ENCODE results near the gene ANKRD12. TPM values are rescaled to one million over a fixed set of nuclear protein-coding genes. Genes with fewer than 3 reads are reported as not detected.
A peak's percentile ranks its signal among the peaks of the same experiment; 100 is the strongest.
"Not testable (repeated sequence)": the region's sequence is repeated elsewhere in the genome, so short reads cannot be mapped to it uniquely, and the experiment has no call there.

Gene ANKRD12
- polyA plus RNA-seq (2013, experiment 1 of 2) = 17.0 TPM
- 15.5 TPM for polyA plus RNA-seq (2013, experiment 2 of 2)

- Histone ChIP-seq H3K27ac (ENCODE audit: low read depth, low read length, severe bottlenecking) (peak within 1 kb of the TSS; percentile 95), H3K4me3 (ENCODE audit: extremely low read depth, insufficient read depth, low read length, poor library complexity, severe bottlenecking) (peak within 1 kb of the TSS; percentile 71), H3K9me3 (ENCODE audit: control insufficient read depth, low read length) (no peaks in the 10 kb centered on the region), H3K4me1 (ENCODE audit: control insufficient read depth, insufficient read depth, low read length, poor library complexity, severe bottlenecking) (no peaks in the 10 kb centered on the region), H3K36me3 (ENCODE audit: control insufficient read depth, insufficient read depth, low read length) (peaks cover 23% of the 10 kb centered on the region)
- 0 to 1% methylated on average over 66 to 72 of the region's 95 CpGs for WGBS, 2 experiments (ENCODE audit: insufficient coverage in 2 of 2)
Observed at GRCh38 chr18:9136315-9137155, at the start of gene ANKRD12. ANKRD12 (plus strand) TSS chr18:9136781; CDS start chr18:9182433, 45,652 bp downstream.

- Histone ChIP-seq H3K36me3 (ENCODE audit: control insufficient read depth, insufficient read depth, low read length) (no peaks in the 10 kb centered on the region), H3K4me3 (ENCODE audit: extremely low read depth, insufficient read depth, low read length, poor library complexity, severe bottlenecking) (no peak overlapping the region), H3K9me3 (ENCODE audit: control insufficient read depth, low read length) (no peaks in the 10 kb centered on the region), H3K27ac (ENCODE audit: low read depth, low read length, severe bottlenecking) (no peak overlapping the region), H3K4me1 (ENCODE audit: control insufficient read depth, insufficient read depth, low read length, poor library complexity, severe bottlenecking) (no peaks in the 10 kb centered on the region)
- WGBS, 2 experiments (ENCODE audit: insufficient coverage in 2 of 2) = 82% methylated on average over 2 of the region's 2 CpGs; no CpG with 5 or more reads in 1 of the 2 experiments
Observed at GRCh38 chr18:9087144-9087543, 49.4 kb upstream of the ANKRD12 start.

GRCh38 chr18:9088252-9088651 is 48.3 kb upstream of the ANKRD12 start:
- no peaks in the 10 kb centered on the region for H3K9me3 ChIP-seq (ENCODE audit: control insufficient read depth, low read length)
- H3K4me3 ChIP-seq (ENCODE audit: extremely low read depth, insufficient read depth, low read length, poor library complexity, severe bottlenecking) = no peak overlapping the region
- WGBS, 2 experiments (ENCODE audit: insufficient coverage in 2 of 2) = 96% methylated on average over 3 of the region's 5 CpGs
- H3K4me1 ChIP-seq (ENCODE audit: control insufficient read depth, insufficient read depth, low read length, poor library complexity, severe bottlenecking) = no peaks in the 10 kb centered on the region
- H3K36me3 ChIP-seq (ENCODE audit: control insufficient read depth, insufficient read depth, low read length) = no peaks in the 10 kb centered on the region
- no peak overlapping the region for H3K27ac ChIP-seq (ENCODE audit: low read depth, low read length, severe bottlenecking)

- not testable (repeated sequence) for H3K27ac ChIP-seq (ENCODE audit: low read depth, low read length, severe bottlenecking); H3K36me3 ChIP-seq (ENCODE audit: control insufficient read depth, insufficient read depth, low read length); H3K9me3 ChIP-seq (ENCODE audit: control insufficient read depth, low read length); H3K4me1 ChIP-seq (ENCODE audit: control insufficient read depth, insufficient read depth, low read length, poor library complexity, severe bottlenecking); H3K4me3 ChIP-seq (ENCODE audit: extremely low read depth, insufficient read depth, low read length, poor library complexity, severe bottlenecking)
- WGBS, 2 experiments (ENCODE audit: insufficient coverage in 2 of 2) = no CpG with 5 or more reads among the region's 2 CpGs
Observed at GRCh38 chr18:9088727-9089126, 47.9 kb upstream of the ANKRD12 start.

GRCh38 chr18:9090578-9090977 is 46.0 kb upstream of the ANKRD12 start:
- Histone ChIP-seq H3K27ac (ENCODE audit: low read depth, low read length, severe bottlenecking) (no peak overlapping the region), H3K36me3 (ENCODE audit: control insufficient read depth, insufficient read depth, low read length) (no peaks in the 10 kb centered on the region), H3K4me3 (ENCODE audit: extremely low read depth, insufficient read depth, low read length, poor library complexity, severe bottlenecking) (no peak overlapping the region), H3K4me1 (ENCODE audit: control insufficient read depth, insufficient read depth, low read length, poor library complexity, severe bottlenecking) (peaks cover 12% of the 10 kb centered on the region), H3K9me3 (ENCODE audit: control insufficient read depth, low read length) (no peaks in the 10 kb centered on the region)
- WGBS, 2 experiments (ENCODE audit: insufficient coverage in 2 of 2) = 89 to 93% methylated on average over 4 to 5 of the region's 5 CpGs

GRCh38 chr18:9091066-9091476 is 45.5 kb upstream of the ANKRD12 start:
- Histone ChIP-seq H3K9me3 (ENCODE audit: control insufficient read depth, low read length) (no peaks in the 10 kb centered on the region), H3K4me1 (ENCODE audit: control insufficient read depth, insufficient read depth, low read length, poor library complexity, severe bottlenecking) (peaks cover 12% of the 10 kb centered on the region), H3K36me3 (ENCODE audit: control insufficient read depth, insufficient read depth, low read length) (no peaks in the 10 kb centered on the region), H3K27ac (ENCODE audit: low read depth, low read length, severe bottlenecking) (no peak overlapping the region), H3K4me3 (ENCODE audit: extremely low read depth, insufficient read depth, low read length, poor library complexity, severe bottlenecking) (no peak overlapping the region)
- WGBS, 2 experiments (ENCODE audit: insufficient coverage in 2 of 2) = 100% methylated on average over 1 to 2 of the region's 4 CpGs

- WGBS, 2 experiments (ENCODE audit: insufficient coverage in 2 of 2) = 100% methylated on average over 2 of the region's 2 CpGs
- Histone ChIP-seq H3K4me1 (ENCODE audit: control insufficient read depth, insufficient read depth, low read length, poor library complexity, severe bottlenecking) (peaks cover 12% of the 10 kb centered on the region), H3K9me3 (ENCODE audit: control insufficient read depth, low read length) (no peaks in the 10 kb centered on the region), H3K4me3 (ENCODE audit: extremely low read depth, insufficient read depth, low read length, poor library complexity, severe bottlenecking) (no peak overlapping the region), H3K27ac (ENCODE audit: low read depth, low read length, severe bottlenecking) (no peak overlapping the region), H3K36me3 (ENCODE audit: control insufficient read depth, insufficient read depth, low read length) (no peaks in the 10 kb centered on the region)
Observed at GRCh38 chr18:9092665-9093064, 43.9 kb upstream of the ANKRD12 start.

- no CpG with 5 or more reads among the region's 3 CpGs for WGBS, 2 experiments (ENCODE audit: insufficient coverage in 2 of 2)
- not testable (repeated sequence) for H3K9me3 ChIP-seq (ENCODE audit: control insufficient read depth, low read length); H3K4me3 ChIP-seq (ENCODE audit: extremely low read depth, insufficient read depth, low read length, poor library complexity, severe bottlenecking); H3K36me3 ChIP-seq (ENCODE audit: control insufficient read depth, insufficient read depth, low read length); H3K27ac ChIP-seq (ENCODE audit: low read depth, low read length, severe bottlenecking)
- peaks cover 12% of the 10 kb centered on the region for H3K4me1 ChIP-seq (ENCODE audit: control insufficient read depth, insufficient read depth, low read length, poor library complexity, severe bottlenecking)
Observed at GRCh38 chr18:9093109-9093508, 43.5 kb upstream of the ANKRD12 start.

GRCh38 chr18:9094307-9095226 is 42.0 kb upstream of the ANKRD12 start:
- Histone ChIP-seq H3K27ac (ENCODE audit: low read depth, low read length, severe bottlenecking) (no peak overlapping the region), H3K4me1 (ENCODE audit: control insufficient read depth, insufficient read depth, low read length, poor library complexity, severe bottlenecking) (peaks cover 12% of the 10 kb centered on the region), H3K4me3 (ENCODE audit: extremely low read depth, insufficient read depth, low read length, poor library complexity, severe bottlenecking) (no peak overlapping the region), H3K36me3 (ENCODE audit: control insufficient read depth, insufficient read depth, low read length) (no peaks in the 10 kb centered on the region), H3K9me3 (ENCODE audit: control insufficient read depth, low read length) (no peaks in the 10 kb centered on the region)
- 83% methylated on average over 1 to 2 of the region's 7 CpGs for WGBS, 2 experiments (ENCODE audit: insufficient coverage in 2 of 2)

GRCh38 chr18:9095297-9096006 is 41.1 kb upstream of the ANKRD12 start:
- Histone ChIP-seq H3K36me3 (ENCODE audit: control insufficient read depth, insufficient read depth, low read length) (no peaks in the 10 kb centered on the region), H3K9me3 (ENCODE audit: control insufficient read depth, low read length) (no peaks in the 10 kb centered on the region), H3K27ac (ENCODE audit: low read depth, low read length, severe bottlenecking) (peak overlapping the region; percentile 16), H3K4me1 (ENCODE audit: control insufficient read depth, insufficient read depth, low read length, poor library complexity, severe bottlenecking) (peaks cover 12% of the 10 kb centered on the region), H3K4me3 (ENCODE audit: extremely low read depth, insufficient read depth, low read length, poor library complexity, severe bottlenecking) (no peak overlapping the region)
- 87 to 94% methylated on average over 4 of the region's 9 CpGs for WGBS, 2 experiments (ENCODE audit: insufficient coverage in 2 of 2)
